Activated T-helper 9 cell treated with anti-CD3 and anti-CD28 coated beads, Interleukin-2, amount 50 U/mL, for 16 hours (primary cell): ENCODE measurements around the gene MYMK.

Experiments
- DNase-seq: peaks from one replicate; pipeline ENCODE4 v3.0.0-alpha.2; 2020; ENCODE audit warnings: low read depth

Gene MYMK

DNA sequence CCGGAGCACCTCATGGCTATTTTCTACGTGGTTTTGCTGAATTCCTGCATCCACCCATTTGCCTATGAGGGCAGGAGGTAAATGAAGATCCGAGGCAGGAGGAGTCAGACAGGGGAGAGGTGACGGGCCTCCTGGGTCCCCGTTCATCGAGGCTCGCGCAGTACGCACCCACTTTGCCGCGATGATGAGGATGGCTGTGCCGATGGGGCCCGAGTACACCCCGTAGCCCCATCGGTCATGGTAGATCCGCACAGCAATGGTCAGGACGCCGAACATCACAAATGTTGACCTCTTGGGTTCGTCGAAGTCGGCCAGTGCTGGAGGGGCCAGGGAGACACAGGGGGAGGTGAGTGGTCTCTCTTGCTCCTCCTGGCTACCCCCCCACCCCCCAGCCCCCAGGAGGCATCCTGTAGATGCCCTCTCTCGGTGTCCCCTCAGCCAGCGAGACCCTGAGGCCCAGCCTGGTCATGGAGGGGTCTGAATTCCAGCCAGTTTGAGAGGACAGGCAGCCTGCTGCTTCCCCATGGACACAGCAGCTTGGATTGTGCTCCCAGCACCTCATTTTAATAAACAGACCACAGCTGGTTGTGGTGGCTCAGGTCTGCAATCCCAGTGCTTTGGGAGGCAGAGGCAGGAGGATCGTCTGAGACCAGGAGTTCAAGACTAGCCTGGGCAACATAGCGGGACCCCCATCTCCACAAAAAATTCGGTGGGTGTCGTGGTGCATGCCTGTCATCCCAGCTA lies 5.9 kb downstream of the MYMK start:
- no peak for DNase-seq

DNA sequence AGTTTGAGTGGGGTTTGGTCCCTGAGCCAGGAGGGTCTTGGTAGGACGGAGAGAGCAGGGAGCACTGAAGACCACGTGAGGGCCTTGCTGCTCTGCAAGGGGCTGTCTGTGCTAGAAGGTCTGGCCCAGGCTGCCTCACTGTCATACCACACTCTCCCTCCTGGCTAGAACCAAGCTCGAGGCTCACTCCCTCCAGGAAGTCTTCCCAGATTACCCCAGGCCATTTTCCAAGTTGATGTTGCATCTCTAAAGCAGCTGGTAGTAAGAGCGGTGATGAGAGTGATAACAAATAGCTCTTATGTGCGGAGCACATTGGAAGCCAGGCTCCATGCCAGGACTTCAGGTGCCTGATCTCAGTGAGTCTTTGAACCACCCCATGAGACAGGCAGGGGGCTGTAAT lies 6.6 kb downstream of the MYMK start:
- DNase-seq, result no peak

DNA sequence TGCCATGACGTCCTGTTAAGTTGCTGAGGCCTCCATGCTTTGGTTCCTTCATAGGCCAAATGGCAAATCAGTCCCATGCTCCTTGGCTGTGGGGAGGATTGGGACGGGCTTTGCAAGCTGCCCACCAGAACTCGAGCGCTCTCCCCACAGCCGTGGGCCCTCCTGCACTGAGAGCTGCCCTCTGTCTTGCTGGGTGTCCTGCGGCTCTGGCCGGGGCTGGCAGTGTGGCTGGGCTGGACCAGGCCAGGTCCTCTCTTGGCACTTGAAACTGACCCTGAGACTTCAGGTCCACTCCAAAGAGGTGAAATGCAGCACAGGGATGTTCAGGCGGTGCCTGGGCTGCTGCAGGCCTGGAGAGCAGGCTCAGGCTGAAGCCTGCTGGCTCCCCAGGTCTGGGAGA lies 7.0 kb downstream of the MYMK start:
- no peak for DNase-seq

DNA sequence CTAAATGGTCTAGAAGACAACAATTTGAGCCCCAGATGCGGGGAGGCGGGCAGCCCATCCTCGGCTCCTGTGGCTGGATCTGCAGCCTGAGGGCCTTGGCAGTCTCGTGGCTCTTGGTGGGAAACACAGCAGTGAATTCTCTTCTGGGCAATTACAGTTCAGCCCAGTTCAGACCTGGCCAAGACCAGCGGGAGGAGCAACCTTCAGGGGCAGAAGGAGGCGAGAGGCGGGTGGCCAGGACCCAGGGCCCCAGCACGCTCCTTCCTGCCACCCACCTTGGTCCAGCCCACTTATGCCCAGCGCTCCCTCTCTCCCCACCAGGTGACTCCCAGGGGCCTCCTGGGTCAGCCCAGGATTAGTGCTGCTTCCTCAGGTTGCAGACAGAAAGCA lies 7.8 kb downstream of the MYMK start:
- no peak for DNase-seq

DNA sequence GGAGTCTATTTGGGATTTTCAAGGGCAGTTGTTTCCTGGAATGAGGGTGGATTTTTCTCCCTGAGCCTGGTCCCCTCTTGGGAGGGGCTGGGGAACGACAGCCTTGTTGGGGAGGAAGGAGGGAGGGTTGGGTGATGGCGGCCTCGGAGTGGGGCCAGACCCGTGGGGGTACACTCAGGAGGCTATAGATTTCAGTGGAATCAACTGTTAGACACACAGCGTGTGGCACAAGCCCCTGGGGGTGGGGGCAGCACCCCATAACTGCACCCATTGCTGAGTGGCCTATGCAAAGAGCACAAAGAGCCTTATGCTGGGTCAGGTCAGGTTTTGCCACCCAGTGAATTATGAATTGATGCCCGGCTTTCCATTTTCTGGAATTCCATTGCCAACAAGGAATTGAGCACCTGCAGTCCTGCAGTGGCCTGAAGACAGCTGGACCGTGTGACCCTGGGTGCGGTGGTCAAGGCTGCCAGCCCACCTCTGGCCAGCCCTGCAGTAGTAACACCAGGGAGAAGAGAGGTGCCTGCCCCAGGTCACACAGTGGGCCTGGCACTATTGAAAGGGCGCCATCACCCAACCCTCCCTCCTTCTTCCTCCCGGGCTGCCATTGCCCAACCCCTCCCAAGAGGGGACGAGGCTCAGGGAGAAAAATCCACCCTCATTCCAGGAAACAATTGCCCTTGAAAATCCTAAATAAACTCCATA lies 8.4 kb downstream of the MYMK start:
- DNase-seq, result no peak

DNA sequence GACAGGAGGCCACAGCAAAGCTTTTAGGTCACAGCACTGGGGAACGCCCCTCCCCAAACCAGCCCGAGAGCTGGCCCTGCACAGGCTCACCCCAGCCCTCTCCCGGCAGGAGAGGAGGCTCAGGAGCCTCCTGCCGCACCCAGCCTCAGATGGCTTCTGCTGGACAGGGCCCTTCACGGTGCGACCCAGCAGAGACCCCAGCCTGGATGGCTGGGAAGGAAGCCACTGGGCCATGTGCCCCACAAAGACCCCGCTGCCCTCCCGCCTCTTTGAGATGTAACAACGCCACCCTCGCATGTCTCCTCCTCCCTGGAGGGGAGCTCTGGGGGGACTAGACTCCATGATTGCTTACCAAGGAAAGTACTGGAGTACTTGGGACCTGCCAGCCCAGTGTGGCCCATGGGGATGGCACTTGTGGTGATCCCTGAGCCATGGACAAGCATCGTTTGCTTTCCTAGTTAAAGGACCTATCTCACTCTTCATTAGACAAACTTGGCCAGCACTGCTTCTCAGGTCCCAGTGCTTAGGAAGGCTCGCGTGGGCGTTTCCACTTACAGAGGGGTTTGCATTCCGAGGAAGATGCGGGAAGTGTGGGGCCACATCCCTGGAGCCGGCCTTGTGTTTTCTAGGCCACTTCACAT lies 9.0 kb downstream of the MYMK start:
- DNase-seq, result no peak

DNA sequence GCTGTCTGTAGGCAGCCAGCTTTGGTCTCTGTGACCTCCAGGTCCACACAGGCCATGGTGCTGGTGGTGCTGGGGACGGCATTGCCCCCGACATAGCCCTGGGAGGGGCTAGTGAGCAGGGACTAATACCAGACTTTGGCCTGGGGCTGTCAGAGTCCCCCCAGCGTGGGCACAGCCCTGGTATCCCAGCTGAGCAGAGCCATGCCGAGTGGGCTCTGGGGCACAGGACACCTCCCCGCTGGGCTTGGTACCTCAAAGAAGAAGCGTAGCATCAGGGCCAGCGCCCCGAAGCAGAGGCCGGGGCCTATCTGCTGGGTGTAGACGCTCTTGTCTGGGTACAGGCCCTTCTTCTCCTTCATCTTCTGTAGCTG lies 9.5 kb downstream of the MYMK start:
- DNase-seq, result no peak

DNA sequence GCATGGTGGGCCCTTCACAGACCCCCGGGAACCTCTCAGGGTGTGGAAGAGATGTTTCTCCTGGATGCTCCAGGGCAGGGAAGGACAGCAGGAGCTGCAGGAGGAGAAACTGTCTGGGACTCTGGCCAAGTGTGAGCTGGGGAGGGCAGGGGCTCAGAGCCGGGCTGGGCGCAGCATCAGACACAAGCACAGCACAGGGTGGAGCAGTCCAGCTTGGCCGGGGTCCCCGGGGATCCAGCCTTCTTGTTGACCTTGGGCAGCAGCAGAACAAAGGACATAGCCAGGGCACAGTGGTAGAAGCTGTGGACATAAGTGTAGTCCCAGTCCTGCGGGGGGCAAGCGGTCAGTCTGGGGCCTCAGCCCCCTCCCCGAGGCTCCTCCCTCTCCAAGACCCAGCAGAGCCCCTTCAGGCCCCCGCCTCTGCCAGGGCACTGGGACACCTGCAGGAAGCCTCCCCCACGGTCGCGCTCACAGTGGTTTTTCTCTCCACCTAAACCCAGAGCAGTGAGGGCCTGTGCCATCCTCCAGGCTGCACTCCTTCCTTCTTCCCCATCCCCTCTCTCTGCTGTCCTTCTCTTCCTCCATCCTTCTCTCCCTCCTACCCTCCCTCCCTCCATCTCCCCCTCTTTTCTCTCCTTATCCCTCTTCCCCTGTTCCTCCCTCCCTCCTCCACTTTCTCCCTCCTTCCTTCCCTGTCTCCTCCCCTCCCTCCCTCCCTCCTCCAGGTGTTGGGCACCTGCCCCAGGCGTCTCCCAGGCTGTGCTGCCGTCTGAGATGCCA lies 10.1 kb downstream of the MYMK start:
- DNase-seq, result no peak

DNA sequence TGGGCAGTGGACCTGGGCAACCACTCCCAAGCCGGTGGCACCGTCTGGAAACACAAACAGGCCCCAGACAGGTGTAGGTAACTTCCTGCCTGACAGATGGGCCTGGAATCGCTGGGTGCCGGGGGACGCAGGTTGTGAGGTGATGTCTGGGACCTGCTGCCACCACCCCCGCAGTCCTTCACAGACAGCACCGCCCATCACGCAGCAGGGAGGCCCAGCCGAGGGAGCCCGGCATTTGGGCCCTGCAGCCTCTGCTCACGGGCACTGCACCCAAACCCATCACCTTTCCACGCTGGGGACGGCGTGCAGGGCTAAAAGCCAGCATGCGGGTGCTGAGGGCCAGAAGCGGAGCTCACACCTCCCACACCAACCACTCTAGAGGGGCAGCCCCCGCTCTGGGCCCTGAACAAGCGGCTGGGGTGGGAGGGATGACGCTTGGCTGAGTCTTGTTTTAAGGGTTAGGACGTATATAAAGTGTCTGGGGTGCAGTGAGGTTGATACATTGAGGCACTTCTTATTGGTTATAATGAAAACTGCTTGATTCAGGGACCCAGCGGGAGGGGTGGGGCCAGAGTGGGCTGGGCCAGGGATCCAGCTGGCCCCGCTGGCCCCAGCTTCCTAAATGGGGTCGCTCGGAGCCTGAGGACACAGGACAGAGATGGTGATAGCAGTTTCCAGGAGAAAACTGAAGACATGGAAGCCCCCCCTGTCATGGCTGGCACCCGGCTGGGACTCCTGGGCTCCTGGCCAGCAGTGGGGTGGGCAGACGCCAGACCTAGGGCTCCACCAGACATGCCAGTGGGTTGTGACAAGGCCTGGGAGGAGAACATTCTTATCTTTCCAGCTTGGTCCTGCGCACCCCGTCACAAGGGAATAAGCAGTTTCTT lies 11.3 kb downstream of the MYMK start:
- DNase-seq, result no peak

DNA sequence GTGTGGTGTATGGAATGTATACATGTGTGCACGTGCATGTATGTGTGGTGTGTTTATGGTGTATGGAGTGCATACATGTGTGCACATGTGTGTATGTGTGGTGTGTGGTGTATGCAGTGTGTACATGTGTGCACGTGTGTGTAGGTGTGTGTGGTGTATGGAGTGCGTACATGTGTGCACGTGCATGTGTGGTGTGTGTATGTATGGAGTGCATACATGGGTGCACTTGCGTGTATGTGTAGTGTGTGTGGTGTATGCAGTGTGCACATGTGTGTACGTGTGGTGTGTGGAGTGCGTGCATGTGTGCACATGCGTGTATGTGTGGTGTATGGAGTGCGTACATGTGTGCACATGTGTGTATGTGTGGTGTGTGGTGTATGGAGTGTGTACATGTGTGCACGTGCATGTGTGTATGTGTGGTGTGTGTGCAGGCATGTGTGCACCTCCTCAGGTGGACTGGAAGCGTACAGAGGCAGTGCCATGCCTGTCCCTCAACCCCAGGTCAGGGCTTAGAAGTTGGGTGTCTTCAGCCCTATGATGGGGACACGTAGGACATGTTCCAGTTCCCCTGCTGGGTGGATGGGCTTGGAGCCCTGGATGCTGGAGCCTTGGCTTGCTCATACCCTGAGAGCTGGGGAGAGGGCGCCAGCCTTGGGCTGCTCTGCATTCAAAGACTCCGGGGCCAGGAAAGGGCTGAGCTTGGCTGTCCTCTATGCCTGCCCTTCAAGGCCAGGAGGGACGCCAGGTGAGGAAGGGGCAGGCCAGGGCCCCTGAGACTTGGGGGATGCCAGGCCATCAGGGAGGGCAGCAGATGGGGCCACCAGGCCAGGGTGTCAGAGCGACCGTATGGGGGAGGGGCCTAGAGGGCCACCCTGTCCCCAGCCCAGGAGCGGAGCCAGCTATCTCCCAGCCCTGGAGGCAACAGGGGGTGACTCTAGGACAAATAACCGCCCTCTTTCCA lies 12.2 kb downstream of the MYMK start:
- DNase-seq, result no peak

DNA sequence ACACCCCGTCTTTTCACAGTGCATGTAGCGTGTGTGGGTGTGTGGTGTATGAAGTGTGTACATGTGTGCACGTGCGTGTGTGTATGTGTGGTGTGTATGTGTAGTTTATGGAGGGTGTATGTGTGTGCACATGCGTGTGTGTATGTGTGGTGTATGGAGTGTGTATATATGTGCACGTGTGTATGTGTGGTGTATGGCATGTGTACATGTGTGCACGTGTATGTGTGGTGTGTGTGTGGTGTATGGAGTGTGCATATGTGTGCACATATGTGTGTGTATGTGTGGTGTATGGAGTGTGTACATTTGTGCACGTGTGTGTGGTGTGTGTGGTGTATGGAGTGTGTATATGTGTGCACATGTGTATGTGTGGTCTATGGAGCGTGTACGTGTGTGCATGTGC lies 13.2 kb downstream of the MYMK start:
- DNase-seq, result no peak

DNA sequence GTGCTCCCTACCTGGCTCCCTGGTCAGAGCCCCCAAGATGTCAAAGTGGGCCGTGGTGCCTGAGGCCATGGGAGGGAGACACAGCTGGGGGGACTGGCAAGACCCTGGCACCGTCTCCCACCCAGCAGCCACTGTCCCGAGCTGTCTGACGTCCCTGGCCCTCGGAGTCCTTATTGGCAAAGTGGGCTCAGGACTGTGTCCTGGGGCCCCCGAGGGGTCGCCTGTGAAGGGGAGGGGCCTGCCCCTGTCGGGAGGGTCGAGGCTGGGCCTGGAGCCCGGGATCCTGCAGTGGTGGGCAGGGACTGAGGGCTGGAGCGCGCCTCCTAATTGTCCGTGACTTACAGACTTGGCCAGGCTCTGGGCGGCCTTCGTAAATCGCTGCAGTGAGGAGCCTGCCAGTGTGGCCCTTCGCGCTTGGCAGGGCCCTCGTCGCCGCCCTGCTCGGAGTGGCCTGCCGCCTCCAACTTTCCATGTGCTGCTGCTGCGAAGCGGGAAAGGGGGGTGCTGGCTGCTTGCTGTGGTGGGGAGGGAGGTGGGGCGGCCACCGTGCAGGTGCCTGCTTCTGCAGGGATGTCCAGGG lies 13.7 kb downstream of the MYMK start:
- no peak for DNase-seq

DNA sequence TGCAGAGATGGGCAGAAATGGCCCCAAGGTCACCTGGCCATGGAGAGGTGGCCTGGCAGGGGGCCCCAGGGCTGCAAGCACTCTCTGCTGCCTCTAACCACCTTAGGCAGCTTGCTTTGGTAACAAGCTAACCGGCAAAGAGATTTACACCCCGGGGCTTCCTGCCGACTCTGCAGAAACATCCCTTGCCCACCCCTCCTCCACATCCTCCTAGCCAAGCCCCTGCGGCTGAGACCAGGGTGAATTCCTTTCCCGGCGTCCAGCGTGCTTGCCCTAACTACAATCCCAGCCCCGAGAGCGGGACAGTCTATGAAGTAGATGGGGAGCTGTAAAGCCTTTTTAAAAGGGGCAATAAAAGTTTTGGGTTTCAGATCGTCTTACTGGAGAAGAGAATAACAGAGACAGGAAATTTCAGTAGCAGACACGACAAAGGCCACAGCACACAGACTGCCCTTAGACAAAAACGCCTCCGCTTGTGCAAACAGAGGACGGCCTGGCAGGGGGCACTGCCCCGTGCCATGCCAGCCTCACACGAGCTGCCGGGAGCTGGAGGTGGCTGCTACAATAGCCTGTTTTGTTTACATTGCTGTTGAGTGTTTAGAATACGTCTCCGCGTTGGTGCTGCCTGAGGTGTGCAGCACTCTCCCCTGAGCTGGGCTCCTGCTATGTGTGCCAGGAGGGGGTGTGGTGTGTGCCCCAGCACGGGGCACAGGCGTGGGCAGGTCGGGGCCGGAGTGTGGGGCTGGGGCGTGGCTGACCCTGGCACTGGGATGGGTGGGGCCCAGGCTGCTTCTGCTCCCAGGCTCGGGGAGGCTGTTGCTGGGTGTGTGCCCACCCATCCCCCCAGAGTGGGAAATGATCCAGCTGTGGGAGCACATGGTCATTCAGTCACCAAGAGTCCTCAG lies 15.3 kb downstream of the MYMK start:
- no peak for DNase-seq

DNA sequence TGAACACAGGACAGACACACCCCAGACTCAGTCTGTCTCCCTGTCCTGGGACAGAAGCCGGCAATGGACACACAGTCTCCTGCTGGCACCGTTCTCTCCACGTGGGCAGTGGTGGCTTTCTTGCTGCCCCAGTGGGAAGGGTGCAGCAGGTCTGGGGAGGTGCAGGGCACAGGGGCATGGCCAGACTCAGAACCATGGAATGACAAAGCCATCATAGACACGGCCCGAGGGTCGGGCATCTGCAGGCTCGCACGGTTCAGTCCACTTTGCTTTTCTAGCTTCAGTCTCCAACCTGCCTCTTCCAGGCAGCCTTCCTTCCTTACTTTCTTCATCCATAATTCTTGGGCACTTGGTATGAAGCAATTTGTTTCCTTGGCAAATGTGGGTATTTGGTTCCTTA lies 16.7 kb downstream of the MYMK start:
- DNase-seq, result no peak

DNA sequence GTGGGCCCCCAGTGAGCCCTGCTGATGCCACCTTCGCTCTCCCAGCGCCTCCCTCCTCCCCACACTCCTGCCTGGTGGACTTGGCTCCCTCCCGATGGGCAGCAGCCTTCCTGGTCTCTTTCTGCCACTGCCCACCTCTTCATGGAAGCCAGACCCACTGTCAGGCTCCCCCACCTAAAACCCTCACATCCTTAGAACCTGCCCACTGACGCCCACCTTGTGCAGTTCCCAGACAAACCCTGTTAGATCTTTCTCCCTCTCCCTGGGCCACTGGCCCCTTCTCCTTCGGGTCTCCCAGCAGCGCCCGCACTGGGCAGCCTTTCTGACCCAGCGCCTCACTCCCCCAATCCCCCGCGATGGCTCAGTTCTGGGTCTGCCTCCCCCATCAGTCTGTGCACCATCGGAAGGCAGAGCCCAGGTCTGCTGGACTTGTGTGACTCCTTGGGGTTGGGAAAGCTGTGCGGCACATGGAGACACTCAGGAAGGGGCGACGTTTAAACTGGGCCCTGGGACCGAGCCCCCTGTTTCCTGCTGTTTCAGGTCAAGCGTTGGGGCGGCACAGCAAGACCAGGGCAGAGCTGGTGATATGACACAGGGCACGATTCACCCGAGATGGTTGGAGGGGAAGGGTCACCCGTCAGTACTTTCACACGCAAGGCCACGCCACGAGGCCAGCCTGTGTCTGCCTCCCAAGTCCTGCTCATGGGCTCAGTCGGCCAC lies 17.4 kb downstream of the MYMK start:
- no peak for DNase-seq

DNA sequence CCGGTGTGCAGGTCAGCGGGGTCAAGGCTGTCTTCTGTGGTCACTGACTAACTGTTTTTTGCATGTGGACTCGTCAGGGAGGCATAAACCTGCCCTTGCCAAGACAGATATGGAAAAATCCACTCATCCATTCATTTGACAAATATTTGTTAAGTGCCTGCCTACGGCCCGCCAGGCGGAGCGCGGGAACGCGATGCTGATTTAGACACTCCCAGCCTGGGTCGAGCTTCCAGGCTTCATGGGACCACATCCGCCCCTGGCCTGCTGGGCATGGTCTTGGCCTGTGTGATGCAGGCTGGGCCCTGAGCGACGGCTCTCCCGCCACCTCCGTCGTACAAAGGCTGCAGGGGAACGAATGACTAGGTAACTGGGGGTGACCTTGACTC lies 18.1 kb downstream of the MYMK start:
- DNase-seq, result no peak

DNA sequence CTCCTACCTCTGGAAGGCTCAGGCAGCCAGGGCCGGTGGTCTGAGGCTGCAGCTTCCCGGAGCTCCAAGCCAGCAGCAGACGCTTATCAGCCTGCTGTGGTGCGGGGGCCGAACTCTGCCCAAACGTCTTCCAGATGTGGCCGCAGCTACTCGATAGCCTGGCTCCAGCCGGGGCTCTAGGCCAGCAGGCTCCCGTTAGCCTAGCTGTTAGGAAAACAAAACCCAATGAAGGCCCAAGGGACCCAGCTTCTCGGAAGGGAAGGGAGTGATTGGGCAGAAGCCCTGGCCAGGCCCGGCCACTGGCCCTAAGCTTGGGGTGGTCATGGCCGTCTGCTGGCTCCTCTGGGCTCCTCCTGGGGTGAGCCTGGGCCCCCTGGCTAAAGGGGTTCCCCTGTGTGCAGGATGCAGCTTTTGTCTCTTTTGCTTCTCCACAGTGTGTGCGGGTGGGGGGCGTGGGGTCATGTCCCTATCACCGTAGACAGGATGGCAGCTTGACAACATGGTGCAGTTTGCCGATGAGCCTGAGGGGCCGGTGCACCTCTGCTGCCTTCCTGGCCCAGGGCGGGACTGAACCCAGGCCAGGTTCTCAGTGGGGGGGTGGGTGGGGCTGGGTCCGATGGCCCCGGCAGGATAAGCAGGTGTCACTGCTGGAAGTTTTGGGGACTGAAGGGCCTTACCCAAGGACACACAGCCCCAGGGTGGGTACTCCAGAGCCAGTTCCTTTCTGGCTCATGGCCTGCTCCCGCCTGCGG lies 18.7 kb downstream of the MYMK start:
- DNase-seq, result no peak
